Measurements from ENCODE around the gene DLG2.
"Not testable (repeated sequence)": the region's sequence is repeated elsewhere in the genome, so short reads cannot be mapped to it uniquely, and the experiment has no call there.

DLG2 gene

DNA sequence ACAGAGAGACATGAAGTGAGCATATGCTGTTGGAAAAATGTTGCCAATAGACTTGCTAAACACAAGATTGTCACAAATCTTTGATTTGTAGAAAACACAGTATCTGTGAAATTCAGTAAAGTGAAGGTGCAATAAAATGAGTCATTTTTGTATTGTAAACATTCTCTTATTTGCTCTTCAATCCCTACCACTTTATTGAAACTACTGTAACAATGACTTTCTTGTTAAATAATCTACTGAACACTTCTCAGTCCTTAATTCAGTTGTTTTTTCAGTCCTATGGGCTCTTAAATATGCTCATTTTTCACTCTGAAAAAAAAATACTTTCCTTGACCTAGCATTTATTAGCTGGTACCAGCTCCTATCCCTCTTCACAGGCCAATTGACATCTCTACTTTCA, 531.9 kb downstream of the DLG2 start:
- no peak for DNase-seq

GRCh38 chr11:85094795-85095194, 532.3 kb downstream of the DLG2 start:
- no peak for DNase-seq

GRCh38 chr11:85089654-85090053, 537.5 kb downstream of the DLG2 start:
- DNase-seq = no peak

- DNase-seq = no peak
Measured at GRCh38 chr11:85088286-85088685, 538.9 kb downstream of the DLG2 start.

GRCh38 chr11:85086504-85087284, 540.5 kb downstream of the DLG2 start:
- no peak for DNase-seq

DNA sequence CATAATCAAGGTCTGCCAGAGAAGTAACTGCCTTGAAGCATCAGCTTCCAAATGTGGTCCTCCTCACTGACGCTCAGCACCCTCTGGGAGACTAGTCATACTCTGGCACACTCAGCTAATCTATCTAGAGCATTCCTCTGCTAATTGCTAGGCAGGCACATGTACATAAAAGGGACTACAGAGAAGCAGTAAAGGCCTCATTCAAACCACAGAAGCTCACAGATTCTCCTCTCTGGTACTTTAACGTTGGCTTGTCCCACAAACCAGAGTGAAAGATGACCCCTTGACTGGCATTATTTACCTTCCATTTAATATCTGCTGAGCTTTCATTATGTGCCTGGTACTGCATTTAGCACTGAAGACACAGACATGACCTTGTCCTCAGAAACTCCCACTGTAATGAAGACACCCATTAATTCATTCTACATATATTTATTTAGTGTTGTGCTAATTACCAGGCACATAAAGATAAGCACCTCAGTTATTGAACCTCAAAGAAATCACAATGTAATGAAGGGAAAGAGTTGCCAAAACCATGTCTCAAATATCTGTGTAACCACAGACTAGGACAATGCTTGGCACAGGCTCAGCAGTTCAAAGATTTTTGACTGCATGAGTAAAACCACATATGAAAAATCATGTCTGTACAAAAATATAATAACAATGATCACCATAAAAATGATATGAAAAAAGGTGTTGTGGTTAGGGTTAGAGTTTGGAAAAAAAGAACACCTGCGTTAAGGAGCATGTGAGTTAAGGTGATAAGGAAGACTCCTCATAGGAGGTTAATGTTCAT, 550.4 kb downstream of the DLG2 start:
- no peak for DNase-seq

- DNase-seq = no peak
Measured at GRCh38 chr11:85062659-85063058, 564.5 kb downstream of the DLG2 start.

- no peak for DNase-seq
Measured at GRCh38 chr11:85052636-85053035, 574.5 kb downstream of the DLG2 start.

- no peak for DNase-seq
Measured at GRCh38 chr11:85048801-85049200, 578.3 kb downstream of the DLG2 start.

DNA sequence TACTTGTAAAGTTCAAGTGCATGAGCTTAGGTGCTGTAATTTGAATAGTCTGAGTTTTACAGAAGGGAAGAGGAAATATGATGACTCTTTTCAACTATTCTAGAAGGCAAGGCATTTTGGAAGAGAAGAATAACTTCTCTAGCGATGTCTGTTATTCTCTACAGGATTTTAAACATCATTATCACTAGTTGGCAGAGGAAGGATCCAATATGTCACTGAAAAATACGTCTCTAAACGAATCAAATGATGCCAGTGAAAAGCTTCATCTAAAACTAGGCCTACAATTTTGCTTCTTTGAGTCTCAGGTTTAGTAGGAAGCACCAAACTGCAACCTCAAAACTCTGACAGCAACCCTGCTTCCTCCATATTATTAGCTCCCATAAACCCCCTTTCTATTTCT, 581.4 kb downstream of the DLG2 start:
- DNase-seq = no peak

- DNase-seq = no peak
Measured at GRCh38 chr11:85044911-85045310, 582.2 kb downstream of the DLG2 start.

- no peak for DNase-seq
Measured at GRCh38 chr11:85042361-85042760, 584.8 kb downstream of the DLG2 start.

- DNase-seq = no peak
Measured at GRCh38 chr11:85040166-85040565, 587.0 kb downstream of the DLG2 start.

DNA sequence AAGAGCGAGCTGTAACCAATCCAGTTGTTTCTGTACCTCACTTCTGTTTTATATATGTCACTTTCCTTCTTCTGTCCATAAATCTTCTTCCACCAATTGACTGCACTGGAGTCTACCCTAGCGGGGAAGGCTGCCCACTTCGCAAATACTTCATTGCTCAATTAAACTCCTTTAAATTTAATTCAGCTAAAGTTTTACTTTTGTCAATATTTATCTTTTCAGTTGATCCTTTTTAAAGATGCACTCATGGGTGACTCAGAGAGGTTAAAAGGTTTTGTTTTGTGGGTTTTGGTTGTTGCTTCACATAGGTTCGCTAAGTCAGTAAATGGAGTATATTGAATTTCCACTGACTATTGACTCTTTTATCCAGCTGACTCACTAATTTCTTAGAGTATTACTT, 597.2 kb downstream of the DLG2 start:
- DNase-seq = no peak

DNA sequence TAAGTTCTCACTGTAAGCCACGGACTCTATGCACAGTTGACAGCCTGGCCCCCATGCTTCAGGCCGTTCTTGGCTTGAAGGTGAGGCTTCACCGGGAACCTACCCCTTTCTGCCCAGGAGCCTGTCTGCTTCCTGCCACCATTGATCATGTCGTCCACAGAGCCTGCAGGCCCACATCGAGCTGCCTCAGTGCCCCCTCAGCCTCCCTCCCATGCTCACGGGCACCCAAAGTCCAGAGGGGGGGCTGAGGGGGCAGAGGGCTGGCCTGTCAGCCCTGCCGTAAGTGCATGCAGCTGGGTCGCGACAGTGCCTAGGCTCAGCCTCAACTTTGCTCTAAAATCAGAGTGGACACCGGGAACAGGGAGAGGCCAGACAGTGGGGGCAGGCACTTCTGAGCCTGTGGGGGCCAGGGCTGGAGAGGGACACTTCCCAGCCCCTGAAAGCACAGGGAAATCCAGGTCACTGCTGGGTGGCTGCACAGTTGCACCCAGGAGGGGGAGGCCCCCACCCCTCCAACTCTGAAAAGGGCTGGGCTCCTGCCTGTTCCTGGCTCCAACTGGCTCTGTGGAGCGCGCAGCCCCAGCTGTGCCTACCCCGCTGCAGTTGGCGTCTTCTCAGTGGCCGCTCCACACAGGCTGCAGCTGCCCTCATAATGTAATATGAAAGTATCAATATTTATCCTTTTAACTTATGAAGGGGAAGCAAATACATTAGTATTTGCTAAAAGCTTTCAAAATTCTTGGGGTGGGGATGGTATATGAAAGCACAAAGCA, 598.6 kb downstream of the DLG2 start:
- DNase-seq = no peak

- no peak for DNase-seq
Measured at GRCh38 chr11:85027346-85027745, 599.8 kb downstream of the DLG2 start.

DNA sequence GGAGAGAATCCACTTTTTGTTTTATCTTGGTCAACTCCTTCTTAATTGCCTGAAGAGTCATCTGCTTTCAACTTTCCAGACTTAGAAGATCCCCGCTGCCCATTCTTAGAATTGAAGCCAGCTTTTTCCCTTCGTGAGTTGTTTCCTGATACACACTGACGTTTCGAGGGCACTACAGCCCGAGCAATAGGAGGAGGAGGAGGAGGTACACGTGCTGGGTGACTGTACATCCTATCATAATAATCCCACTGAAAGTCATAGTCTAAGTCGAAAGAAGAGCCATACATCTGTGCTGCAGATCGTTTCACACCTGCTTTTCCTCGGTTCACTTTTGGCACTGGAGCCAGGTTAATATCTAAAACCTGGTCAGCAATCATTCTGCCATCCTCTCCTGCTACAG, 606.1 kb downstream of the DLG2 start:
- no peak for DNase-seq

DNA sequence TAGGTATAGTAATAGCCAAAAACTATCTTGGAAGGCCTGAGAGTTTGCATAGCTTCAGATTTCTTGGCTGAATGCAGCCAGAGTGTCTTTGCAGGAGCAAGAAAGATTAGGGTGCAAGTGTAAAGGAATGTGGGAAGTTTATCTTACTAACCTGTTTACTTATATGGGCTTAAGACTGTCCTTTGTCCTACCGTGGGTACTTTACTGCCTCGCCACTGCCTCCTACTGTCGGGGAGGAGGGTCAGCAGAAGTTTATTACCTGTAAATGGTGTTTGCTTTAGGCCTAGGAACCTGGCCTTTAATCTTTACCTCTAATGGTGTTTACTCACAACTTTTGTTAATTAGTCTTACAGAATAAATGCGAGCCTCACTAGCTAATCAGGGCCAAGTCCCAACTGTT, 633.8 kb downstream of the DLG2 start:
- no peak for DNase-seq

DNA sequence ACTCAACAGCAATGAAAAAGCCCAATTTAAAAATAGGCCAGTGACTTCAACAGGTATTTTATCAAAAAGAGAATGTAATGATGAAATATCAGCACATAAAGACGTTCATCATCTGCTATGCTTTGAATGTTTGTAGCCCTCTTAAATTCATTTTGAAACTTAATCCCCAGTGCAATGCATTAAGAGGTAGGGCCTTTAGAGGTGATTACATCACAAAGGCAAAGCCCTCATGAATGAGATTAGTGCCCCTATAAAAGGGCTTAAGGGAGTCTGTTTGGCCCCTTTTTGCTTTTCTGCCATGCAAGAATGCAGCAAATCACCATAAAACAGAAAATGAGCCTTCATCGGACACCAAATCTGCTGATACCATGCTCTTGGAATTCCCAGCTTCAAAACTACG, 637.0 kb downstream of the DLG2 start:
- no peak for DNase-seq

- not testable (repeated sequence) for DNase-seq
Measured at GRCh38 chr11:84987686-84988187, 639.4 kb downstream of the DLG2 start.

- no peak for DNase-seq
Measured at GRCh38 chr11:84981301-84981700, 645.8 kb downstream of the DLG2 start.

GRCh38 chr11:84969103-84969502, 658.0 kb downstream of the DLG2 start:
- no peak for DNase-seq

- no peak for DNase-seq
Measured at GRCh38 chr11:84965484-84965883, 661.7 kb downstream of the DLG2 start.
